SHP77 treated with DMSO at 0.1 percent for 48 hours (cell line): ENCODE data around the gene PLB1.
"Not testable (repeated sequence)": the region's sequence is repeated elsewhere in the genome, so short reads cannot be mapped to it uniquely, and the experiment has no call there.

Experiments used
- DNase-seq: peaks from one replicate; lab custom pipeline; 2025; lab: John Stamatoyannopoulos, UW

Gene PLB1

GRCh38 chr2:28533044-28533680 is 37.3 kb downstream of the PLB1 start:
- DNase-seq, result no peak

GRCh38 chr2:28534817-28535216 is 39.0 kb downstream of the PLB1 start:
- DNase-seq, result no peak

DNA sequence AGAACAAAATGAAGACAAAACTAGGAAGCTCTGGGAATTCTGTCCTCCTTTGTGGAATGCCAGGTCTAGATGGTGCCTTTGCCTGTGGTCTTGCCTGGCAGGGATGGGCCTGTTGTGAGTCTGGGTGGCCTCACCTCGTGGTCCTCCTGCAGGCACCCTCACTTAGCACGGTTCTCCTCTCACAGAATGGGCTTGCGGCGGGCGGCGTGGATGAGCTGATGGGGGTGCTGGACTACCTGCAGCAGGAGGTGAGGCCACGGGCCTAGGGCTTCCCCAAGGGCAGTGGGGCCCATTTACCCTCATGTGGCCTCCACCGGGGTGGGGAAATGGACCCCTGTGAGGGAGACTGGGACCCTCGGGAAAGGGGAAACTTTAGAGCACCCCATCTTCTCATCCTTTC is 42.3 kb downstream of the PLB1 start:
- no peak for DNase-seq

DNA sequence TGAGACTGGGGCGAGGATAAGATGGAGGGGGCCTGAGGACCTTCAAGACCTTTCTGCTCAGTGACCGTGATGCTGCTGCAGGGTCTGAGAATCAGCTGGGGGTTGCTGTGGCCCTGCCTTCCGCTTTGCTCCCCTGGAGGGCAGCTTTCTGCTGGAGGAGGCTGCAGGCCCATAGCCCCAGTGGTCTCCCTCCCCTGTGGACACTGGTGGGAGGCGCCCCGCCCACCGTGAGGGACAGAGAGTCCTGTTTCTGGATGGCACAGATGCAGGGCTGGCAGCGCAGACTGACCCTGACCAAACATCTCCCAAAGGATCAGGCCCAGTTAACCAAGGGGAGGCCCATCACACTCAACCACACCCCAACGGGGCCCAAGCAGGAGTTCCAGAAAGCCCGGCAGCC is 42.8 kb downstream of the PLB1 start:
- no peak for DNase-seq

- no peak for DNase-seq
These were observed 43.3 kb downstream of the PLB1 start for GRCh38 chr2:28539118-28539541.

DNA sequence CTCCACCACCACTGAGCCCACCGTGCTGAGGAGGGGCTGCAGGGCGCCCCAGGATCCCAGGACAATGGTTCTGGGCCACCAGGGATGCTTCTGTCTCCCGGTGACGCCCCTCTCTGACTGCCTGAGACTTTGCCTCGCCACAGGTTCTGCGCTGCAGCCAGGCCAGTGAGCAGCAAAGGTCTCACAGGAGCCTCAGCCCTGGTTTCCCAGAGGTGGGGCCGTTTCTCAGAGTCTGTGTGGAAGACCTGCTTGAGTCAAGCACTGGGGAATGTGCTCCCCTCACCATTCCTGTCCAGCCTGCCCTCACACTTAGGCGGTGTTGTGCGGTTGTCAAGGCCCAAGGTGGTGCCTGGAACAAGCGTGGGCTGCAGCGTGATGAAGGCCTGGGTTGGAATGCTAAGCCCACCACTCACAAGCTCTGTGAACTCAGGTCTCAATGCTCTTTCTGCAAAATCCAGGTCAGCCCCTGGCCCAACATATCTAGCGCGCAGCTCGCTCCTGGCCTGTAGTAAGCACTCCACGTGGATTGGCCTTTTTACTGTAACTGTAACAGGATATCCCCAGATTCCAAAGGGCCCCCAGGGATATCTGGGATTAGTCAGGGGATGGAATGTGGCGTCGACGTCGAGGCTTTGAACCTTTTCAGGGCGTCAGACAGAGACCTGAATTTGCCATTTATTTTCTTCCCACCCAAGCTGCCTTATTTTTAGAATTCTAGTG is 47.6 kb downstream of the PLB1 start:
- no peak for DNase-seq

DNA sequence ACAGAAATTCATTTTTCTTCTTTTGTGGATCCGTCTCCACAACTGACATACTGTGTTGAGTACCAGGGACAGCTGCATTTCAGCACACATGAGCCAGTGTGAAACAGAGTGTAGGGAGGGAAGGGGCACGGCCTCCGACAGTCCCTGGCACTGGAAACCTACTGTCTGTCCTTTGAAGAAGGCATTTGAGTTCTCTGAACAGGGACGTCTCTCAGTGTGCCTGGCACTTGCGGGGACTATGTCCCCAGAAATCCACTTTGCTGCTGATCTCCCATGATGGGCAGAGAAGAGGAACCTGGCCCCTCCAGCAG is 48.1 kb downstream of the PLB1 start:
- no peak for DNase-seq

GRCh38 chr2:28544405-28544921 is 48.6 kb downstream of the PLB1 start:
- no peak for DNase-seq

DNA sequence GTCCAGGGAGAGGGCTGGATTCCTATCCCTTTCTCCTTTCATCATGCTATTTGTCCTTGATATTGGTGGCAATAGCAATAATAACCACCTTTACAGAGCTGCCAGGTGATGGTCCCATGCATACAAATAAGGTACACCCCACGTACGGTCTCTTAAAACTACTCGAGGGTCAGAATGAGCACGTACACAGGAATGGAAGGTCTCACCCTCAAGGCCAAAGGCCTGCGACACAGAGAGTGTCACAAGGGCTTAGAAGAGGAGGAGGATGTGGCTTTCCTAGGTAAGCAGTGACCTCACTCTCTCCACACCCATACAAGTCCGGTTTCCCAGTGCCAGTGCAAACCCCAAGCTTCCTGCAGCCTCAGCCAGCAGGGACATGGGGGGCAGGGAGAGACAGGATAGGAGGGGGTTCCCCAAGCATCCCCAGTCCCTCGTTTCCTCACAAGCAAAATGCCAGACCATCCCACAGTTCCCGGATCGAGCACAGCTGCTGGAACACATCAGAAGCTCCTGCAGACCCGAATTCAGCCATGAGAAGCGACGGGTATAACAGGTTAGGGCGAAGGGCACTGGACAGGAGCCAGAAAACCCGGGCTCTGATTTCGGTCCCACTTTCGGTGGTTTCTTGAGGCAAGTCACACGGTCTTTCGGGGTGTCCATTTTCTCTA is 49.2 kb downstream of the PLB1 start:
- DNase-seq, result no peak

DNA sequence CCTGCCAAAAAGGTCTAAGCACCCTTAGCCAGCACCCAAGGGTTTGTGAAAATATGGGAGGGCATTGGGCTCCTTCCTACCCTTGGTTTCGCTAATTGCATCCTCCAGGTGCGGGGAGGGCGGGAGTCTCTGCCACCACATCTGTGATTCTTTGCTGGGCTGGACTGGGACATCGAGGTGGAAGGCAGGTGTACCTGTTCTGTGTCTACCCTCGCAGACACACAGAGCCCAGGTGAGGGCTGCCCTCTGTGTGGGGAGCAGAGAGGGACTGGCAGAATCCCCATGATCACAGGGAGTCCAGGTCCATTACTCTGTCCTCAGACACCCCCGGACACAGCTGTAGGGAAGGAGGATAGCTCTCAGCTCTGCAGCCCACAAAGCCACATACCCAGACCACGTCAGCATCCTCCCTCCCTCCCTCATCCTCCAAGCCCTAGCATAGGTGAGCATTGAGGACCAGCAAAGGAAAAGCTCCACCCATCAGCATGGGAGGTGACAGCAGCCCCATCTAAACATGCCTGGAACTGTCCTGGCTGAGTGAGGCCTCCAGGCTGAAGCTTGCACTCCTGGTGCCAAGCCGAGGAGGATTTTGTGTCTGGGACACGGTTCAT is 49.8 kb downstream of the PLB1 start:
- DNase-seq, result no peak

GRCh38 chr2:28546242-28546641 is 50.4 kb downstream of the PLB1 start:
- DNase-seq, result no peak

- DNase-seq, result no peak
These were observed 51.5 kb downstream of the PLB1 start for GRCh38 chr2:28547223-28547860.

DNA sequence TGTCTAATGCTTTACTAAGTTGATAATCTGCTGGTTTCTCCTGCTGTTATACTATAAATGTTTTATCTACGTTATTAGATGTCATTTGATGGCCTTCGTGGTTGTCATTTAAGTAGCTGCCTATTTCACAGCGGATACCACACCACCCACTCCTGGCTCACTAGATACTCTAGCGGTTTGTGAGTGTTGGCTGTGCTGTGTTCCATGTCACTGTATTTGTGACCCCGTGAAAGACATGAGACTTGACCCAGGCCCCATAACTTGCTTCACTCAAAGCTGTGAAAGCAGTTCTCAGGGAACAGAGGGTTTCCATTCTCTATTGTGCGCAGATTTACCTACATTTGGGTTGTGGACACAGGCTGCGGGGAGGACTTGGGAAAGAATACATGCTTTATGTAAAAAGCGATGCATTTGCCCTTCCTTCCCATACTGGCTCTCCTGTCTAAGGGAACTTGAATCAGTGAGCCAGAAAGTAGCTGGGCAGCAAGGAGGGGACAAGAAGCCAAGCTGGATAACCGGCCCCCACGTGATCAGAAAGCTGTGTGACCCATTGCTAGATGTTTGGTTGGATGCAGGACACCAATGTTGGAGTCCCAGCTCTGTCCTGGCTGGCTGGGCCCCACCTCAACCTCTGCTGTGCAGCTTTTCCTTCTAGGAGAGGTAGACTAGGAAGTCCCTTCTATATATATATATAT is 52.2 kb downstream of the PLB1 start:
- DNase-seq, result no peak

DNA sequence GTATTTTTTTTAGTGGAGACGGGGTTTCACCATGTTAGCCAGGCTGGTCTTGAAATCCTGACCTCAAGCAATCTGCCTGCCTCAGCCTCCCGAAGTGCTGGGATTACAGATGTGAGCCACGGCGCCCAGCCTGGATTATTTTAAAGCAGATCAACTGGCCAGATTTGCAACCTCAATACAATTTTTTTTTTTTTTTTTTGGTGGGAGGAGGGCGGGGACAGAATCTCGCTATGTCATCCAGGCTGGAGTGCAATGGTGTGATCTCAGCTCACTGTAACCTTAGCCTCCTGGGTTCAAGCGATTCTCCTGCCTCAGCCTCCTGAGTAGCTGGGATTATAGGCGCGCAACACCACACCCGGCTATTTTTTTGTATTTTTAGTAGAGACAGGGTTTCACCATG is 54.5 kb downstream of the PLB1 start:
- not testable (repeated sequence) for DNase-seq

- DNase-seq, result no peak
These were observed 56.4 kb downstream of the PLB1 start for GRCh38 chr2:28552045-28552823.

GRCh38 chr2:28556303-28556702 is 60.4 kb downstream of the PLB1 start:
- DNase-seq, result no peak

- DNase-seq, result no peak
These were observed 61.7 kb downstream of the PLB1 start for GRCh38 chr2:28557389-28558131.

- DNase-seq, result no peak
These were observed 62.4 kb downstream of the PLB1 start for GRCh38 chr2:28558158-28558820.

DNA sequence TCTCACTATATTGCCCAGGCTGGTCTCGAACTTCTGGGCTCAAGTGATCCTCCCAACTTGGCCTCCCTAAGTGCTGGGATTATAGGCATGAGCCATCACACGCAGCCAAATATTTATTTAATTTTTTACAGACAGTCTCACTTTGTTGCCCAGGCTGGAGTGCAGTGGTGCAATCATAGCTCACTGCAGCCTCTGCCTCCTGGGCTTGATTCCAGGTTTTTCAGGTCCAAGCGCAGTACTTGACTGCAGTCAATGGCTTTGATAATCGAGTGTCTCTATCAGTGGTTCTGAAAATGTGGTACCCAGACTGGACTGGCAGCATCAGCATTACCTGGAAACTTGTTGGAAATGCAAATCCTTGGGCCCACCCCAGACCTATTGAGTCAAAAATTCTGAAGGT is 63.1 kb downstream of the PLB1 start:
- DNase-seq, result no peak

DNA sequence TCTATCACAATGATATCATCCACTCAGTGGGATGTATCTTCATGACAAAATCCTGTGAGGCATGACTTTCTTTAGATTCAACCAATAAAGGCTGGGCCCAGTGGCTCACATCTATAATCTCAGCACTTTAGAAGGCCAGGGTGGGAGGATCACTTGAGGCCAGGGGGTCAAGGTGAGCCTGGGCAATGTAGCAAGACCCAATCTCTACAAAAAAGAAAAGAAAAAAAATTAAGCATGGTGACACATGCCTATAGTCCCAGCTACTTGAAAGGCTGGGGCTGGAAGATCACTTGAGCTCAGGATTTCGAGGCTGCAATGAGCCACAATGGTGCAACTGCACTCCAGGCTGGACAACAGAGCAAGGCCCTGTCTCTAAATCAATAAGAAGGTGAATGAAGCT is 68.0 kb downstream of the PLB1 start:
- DNase-seq, result no peak
